ENCODE data around the gene PLPPR2. TPM values are rescaled to one million over a fixed set of nuclear protein-coding genes. Genes with fewer than 3 reads are reported as not detected.
"Not testable (repeated sequence)": the region's sequence is repeated elsewhere in the genome, so short reads cannot be mapped to it uniquely, and the experiment has no call there.

Gene PLPPR2
- total RNA-seq, 1 experiment from 2014 or later = 5.2 TPM

DNA sequence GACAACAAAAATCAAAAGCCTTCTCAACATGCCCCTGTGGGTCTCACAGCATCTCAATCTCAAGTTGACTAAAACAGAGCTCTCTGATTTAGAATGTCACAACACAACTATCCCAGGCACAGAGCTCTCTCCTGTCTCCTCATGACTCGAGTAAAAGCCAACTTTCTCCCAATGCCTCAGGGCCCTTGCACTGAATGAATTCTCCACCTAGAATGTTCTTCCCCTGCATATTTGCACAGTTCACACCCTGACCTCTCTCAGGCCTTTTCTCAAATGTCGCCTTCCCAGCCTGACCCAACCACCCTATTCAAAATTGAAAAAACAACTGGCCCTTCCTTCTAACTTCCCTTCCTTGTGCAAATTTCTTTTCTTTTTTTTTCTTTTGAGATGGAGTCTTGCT lies 15.5 kb downstream of the PLPPR2 start:
- no peak for DNase-seq (ENCODE audit: low read depth)

DNA sequence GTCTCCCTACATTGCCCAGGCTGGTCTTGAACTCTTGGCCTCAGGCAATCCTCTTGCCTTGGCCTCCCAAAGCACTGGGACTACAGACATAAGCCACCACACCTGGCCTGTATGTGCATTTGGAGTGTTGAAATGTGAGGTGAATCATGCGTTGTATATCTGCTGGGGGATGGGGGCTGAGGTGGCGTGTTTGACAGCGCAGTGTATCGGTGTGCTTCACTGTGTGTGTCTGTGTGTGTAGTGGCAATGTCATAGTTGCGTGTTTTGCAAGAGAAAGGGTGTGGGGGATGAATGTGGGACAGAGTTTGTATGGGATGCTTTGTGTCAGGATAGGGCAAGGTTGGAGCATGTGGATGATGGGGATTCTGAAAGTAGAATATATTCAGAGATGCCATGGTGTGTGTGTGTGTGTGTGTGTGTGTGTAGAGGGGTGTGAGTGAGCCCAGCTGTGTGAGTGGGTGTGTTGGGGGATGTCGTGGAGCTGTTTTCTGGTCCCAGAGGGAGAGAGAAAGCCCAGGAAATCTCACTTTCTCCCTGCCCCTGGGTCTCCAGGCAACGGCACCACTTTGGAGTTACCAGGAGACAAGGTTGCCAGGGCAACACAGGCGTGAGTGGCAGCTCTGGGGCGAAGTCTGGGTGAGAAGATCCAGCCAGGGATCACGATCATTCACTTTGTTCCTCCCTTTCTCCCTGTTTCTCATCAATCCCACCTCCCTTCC lies 18.1 kb downstream of the PLPPR2 start:
- peak; percentile 65 for DNase-seq (ENCODE audit: low read depth)

DNA sequence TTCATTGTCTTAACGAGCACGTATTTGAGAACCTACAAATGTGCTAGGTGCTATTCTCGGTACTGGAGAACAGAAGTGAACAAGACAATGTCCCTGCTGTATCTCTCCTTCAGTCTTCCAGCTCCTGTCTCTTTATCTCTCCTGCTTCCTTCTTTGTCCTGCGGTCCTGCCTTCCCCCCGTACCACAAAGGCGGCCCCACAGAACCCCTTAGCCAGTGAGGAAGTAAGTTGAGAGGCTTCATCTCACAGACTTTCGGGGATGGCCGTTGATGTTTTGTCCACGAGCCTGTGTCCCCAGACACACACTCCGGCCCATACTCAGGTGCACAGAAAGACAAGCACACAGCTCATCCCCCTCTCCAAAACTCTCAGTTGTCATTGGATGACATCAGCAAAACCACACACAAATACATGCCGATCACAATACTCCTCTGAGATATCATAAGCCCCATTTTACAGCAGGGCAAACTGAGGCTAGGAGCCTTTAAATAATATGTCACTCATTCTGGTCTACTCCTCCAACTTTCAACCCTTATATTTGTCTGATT lies 18.7 kb downstream of the PLPPR2 start:
- no peak for DNase-seq (ENCODE audit: low read depth)

DNA sequence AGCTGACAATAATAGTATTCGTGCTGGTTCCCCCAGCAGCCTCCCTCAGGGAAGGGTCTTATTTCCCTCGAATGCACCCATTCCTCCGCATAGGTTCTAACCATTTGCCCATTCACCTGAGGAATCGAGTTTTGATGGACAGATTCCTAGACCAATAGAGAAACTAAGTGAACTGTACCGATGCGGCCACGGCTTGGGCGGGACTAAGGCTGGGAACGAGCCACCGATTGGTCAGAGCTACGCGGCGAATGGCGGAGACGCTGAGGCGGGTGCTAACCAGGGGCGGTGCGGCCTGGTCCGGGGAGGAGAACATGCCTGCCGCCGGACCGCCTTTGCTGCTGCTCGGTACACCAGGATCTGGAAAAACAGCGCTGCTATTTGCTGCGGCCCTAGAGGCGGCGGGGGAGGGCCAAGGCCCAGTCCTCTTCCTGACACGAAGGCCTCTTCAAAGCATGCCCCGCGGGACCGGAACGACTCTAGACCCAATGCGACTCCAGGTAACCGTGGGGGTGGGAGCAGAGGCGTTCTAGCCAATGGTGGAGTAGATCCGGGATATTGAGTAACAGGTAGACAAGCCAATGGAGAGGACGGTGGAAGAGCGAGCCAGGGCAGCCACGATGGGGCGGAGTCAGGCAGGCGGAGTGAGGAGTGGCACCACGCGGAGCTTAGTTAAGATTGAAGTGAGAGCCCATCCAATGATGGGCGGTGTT lies 19.4 kb downstream of the PLPPR2 start, which contains the start of gene SWSAP1:
Gene SWSAP1 (plus strand): TSS at position 234 of the 710 bp plus-strand sequence. CDS start 15 bp downstream, at position 249.
- peak; percentile 100 for DNase-seq (ENCODE audit: low read depth)

DNA sequence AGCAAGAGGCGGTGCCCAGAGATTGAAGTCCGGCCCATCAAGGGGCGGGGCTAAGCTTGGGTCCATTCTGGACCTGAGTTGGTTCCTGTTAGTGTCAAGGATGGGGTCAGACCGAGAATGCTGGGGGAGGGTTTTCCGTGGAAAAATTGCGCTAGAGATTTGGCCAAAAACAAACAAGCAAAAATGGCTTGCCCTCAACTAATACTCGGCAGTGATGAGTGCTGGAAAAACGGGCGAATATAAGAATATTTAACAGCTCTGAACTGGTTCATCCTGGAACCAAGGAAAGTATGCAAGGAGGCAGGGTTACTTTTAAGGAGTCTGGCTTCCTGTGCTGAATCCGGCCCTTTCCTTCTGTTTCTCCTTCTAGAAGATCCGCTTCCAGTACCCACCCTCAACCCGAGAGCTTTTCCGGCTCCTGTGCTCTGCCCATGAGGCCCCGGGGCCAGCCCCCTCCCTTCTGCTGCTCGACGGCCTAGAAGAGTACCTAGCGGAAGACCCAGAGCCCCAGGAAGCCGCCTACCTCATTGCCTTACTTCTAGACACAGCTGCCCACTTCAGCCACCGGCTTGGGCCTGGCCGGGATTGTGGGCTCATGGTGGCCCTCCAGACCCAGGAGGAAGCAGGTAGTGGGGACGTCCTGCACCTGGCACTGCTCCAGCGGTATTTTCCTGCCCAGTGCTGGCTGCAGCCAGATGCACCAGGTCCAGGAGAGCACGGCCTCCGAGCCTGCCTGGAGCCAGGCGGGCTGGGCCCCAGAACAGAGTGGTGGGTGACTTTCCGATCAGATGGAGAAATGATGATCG lies 20.1 kb downstream of the PLPPR2 start:
- no peak for DNase-seq (ENCODE audit: low read depth)

DNA sequence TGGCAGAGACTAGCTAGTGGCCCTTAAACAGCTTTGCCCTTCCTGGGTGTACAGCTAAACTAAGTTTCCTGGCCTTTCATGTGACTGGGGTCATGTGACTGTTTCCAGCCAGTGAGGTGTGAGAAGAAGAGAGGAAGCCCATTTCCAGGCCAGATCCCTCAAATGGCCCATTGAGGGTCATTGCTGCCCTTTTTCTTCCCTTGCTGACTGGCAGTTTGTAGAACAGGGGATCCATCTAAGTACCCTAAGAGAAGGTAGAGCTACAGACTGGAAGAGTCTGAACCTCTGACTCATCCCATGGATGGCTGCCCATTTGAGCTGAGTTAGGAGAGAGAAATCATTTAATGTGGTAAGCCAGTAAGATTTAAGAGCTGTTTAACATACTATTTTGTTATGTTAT lies 22.0 kb downstream of the PLPPR2 start:
- peak; percentile 84 for DNase-seq (ENCODE audit: low read depth)

DNA sequence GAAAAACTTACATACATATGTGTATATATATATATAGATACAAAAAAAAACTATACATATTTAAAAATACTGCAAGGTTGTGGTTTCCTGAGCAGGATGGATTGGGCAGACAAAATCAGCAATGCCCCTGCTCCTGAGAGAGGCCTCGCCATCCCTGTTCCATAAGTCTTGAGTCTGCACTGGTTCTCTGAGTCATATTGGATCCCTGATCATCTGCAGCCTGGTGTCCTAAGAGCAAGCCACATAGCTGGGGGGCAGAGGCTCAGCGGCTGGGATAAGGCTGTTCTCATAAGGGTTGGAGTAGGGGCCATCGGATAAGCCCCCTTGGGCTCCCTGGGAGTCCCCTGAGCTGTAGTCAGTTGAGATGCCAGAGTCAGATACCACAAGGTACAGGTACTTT lies 22.5 kb downstream of the PLPPR2 start:
- no peak for DNase-seq (ENCODE audit: low read depth)

DNA sequence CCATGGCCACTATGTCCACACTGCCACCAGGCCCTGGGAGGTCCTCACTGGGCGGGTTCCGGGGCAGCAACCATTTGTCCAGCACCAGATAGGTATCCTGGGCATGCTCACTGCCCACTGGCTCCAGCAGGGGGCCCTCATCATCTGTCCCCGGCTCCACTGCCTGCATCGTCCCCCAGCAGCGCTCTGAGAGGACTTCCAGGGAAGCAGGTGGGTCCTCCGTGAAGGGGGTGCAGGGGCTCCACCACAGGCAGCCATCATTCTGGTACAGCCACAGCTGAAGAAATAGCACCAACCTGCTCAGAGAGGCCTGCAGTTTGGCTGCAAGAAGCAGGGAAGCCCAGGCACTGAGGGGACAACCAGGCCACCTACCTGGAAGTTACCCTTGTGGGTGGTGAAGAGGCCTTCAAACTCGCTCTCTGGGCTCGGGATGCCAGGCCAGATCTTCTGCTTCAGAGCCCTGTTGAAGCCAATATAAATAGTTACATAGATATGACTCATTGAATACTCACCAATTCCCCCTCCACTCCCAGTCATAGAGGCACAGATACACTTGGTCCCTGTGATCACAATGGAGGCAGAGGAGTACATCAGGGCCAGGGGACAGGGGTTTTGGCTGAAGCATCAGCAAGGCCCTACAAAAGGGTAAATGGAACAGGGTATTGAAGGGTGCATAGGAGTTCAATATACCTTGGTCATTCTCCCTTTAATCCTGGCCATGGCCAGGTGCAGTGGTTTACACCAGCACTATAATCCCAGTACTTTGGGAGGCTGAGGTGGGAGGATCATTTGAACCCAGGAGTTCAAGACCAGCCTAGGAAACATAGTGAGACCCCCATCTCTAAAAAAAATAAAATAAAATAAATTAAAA lies 23.3 kb downstream of the PLPPR2 start:
- DNase-seq (ENCODE audit: low read depth) = peak; percentile 86

DNA sequence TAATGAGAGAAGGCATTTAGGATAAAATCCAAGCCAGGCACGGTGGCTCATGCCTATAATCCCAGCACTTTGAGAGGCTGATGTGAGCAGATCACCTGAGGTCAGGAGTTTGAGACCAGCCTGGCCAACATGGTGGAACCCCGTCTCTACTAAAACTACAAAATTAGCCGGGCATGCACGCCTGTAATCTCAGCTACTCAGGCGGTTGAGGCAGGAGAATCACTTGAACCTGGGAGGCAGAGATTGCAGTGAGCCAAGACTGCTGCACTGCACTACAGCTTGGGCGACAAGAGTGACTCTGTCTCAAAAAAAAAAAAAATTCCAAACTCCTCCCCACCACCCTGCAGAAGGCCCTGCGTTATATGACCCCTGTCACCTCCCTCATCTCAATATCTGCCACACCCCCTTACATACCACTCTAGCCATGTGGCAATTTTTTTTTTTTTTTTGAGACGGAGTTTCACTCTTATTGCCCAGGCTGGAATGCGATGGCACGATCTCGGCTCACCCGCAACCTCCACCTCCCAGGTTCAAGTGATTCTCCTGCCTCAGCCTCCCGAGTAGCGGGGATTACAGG lies 24.1 kb downstream of the PLPPR2 start:
- not testable (repeated sequence) for DNase-seq (ENCODE audit: low read depth)

DNA sequence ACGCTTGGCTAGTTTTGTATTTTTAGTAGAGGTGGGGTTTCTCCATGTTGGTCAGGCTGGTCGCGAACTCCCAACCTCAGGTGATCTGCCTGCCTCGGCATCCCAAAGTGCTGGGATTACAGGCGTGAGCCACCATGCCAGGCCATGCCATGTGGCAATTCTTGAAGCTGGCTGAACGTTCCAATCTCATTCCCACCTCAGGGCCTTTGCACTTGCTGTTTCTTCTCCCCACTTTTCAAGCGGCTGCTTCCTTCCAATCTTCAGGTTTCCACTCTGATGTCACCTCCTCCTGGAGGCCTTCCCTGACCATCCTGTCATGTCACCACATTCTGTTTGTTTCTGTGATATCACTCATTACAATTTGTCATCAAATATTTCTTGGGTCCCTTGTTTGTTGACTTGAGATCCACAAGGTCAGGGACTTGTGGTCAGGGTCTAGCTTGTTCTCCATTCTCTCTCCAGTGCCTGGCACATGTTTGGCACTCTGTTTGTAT lies 24.7 kb downstream of the PLPPR2 start:
- no peak for DNase-seq (ENCODE audit: low read depth)

DNA sequence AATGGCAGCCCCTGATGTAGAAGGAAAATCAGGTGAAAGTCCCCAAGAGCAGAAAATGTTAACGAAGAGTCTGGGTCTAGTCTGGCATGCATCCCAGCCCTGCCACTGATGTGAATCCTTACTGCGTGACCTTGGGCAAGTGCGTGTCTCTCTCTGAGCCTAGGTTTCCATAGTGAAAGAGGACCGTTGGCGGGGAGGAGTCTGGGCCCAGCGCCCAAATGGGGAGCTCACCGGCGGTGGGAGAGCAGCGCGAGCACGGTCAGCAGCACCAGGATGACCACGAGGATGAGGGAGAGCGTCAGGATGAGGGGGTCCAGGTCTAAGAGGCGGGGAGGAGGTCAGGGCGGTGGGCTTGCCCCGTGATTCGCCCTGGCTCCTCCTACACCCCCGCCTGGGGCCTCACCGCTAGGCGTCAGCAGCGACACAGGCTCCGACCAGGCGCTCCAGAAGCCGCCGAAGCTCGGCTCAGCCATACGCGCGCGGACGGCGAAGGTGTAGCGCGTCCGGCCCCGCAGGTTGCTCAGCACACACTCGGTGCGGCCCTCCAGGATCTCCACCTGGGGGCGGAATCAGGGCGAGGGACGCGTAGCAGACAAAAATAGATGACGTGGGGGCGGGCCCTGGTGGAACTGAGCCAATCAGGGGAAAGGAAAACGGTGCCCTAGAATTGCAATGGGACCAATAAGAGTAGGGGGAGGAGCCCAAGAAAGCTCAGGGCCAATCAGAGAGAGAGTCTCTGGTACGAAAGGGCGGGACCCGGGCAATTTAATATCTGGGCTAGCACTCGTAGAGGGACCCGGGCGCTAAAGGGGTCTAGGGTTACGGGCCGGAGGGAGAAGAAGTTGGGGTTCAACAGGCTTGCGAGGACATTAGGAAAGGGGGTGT lies 25.7 kb downstream of the PLPPR2 start:
- DNase-seq (ENCODE audit: low read depth) = peak; percentile 97

DNA sequence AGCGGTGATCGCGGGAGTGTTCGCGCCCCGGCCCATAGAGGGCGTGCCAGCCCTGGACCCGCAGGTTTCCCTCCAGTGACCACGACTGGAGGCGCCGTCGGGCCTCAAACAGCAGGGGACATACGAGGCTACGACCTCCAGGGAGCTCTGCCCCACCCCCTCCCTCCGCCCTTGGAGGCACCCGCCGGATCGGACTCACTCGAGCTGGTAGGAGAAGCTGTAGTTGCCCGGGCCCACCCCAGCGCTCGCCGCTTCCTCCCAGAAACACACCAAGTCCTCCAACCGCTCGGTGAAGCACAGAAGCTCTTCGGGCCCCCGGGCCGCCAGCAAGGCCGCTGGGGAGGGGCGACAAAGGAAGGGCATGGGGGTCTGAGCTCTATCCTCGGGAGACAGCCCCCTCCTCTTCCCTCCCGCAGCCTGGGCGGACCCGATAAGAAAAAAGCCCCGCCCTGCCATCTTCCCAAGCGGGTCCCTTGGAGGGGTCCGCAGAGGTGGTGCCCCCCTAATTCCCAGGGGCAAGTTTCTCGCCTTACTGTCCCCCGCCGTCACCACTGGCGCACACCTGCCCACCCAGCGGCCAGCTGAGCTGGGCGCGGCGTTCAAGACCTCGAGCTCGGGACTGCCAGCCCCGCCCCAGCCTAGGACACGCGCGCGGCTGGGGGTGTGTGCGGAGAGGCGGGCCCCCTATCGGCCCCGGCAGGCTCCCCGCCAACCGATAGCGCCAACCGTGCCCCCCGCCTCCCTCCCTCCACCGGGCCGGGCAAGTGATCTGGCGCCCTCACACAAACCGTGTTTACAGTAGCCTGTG lies 27.9 kb downstream of the PLPPR2 start:
- peak; percentile 69 for DNase-seq (ENCODE audit: low read depth)

DNA sequence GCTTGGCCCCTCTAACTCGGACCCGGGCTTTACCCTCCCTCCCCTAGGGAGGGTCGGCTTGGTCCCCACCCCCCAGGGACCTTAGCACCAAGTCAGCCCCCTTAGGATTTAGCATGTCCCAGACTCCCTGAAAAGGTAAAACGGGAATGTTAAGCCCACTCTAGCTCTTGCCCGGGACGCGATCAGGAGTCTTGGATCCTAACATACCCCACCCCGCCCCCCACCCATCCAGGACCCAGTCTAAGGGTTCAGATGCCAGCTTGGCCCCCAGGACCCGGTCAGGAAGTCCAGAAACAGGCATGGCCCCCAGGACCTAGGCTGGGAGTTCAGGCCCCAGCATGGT lies 28.4 kb downstream of the PLPPR2 start:
- no peak for DNase-seq (ENCODE audit: low read depth)

DNA sequence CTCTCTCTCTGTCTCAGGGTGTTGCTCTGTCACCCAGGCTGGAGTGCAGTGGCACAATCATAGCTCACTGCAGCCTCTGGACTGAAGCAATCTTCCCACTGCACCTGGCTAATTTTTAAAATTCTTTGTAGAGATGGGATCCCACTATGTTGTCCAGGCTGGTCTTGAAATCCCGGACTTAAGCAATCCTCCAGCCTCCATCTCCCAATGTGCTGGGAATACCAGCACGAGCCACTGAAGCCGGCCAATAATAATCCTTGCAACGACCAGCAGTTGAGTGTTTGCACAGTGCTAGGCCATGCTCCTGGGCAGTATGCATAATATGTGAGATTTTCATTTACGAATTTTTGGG lies 29.5 kb downstream of the PLPPR2 start:
- DNase-seq (ENCODE audit: low read depth) = no peak

DNA sequence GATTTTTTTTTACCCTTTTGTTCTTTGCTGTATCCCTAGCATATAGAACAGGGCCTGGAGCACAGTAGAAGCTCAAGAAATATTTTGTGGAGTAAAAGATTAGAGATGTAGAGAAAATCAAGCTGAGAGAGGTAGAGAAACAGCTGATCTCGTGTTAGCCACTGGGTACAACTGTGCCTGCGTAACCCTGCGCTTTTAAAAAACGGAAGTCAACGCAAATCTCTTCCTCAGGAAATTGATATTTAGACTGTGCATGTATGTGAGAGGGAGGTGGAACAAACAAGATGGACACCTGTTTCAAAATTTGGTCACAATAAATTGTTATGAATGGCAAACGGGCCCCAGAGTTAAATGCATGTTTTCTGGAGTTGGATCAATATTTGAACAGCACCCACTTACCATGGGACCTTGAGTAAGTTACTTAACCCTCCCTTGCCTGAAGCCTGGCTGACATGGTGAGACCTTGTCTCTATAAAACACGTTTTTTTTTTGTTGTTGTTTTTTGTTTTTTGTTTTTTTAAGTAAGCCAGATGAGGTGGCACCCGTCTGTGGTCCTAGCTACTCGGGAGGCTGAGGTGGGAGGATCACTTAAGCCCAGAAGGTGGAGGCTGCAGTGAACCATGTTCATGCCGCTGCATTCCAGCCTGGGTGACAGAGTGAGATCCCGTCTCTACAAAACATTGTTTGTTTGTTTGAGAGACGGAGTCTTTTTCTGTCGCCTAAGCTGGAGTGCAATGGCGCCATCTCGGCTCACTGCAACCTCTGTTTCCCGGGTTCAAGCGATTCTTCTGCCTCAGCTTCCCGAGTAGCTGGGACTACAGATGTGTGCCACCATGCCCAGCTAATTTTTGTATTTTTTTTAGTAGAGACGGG lies 32.2 kb downstream of the PLPPR2 start:
- no peak for DNase-seq (ENCODE audit: low read depth)

DNA sequence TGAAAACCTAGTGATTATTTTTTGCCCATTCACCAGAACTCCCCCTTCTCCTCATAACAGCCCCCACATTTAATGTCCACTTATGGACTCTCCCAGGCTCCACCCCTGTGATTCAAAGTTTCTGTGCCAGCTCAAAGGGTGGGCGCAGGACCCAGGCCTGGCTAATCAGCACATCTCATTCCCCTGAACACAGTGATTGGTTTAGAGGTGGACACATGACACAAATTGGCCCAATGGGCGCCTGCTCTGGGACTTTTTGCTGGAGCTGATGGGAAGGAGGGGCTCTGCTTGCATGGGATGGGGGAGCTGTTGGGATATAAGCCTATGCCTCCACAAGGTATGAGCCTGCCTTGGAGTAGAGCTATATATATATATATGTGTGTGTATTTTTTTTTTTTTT lies 35.1 kb downstream of the PLPPR2 start:
- DNase-seq (ENCODE audit: low read depth) = no peak

DNA sequence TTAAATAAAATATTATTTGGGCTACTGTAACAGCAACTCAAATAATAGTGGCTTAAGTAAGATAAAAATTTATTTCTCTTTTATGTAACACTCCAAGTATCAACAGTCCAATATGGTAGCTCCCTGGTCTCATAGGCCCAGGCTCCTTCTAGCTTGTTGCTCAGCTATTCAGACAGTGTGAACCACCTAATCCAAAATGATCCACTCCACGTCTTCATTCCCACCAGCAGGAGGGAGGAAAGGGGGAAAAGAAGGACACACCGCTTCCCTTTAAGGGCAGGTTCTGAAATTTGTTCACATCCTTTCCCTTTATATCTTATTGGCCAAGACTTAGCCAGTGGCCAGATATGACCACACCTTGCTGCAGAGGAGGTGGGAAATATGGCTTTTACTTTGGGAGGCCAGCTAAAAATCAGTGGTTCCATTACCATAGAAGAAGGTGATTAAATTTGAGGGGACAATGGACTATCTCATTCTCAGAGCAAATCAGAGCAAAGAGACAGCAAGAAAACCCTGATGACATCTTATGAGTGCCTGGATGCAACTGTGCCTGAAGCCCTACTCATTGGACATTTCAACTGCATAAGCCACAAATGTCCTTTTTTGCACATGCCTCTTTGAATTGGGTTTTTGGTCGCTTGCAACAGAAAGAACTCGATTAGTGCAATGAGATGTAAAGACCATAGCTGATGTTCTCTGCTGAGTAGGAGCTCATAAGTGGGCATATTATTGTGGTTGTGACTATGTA lies 35.9 kb downstream of the PLPPR2 start:
- no peak for DNase-seq (ENCODE audit: low read depth)
